Airway epithelial cell (primary cell): ENCODE results near the gene C1QTNF8. TPM values are rescaled to one million over a fixed set of nuclear protein-coding genes. Genes with fewer than 3 reads are reported as not detected.

Experiments used
- total RNA-seq: library from RNA; depleted of rRNA; stranded (reverse); fragments of >200 nt; gene quantifications from 2 replicates; pipeline ENCODE4 v1.2.3, GENCODE V29; 2015

The C1QTNF8 gene
- total RNA-seq = not detected in 2 replicates

GRCh38 chr16:1096169-1097082 lies at the start of gene C1QTNF8:
Gene C1QTNF8 (minus strand): TSS chr16:1096244. CDS start chr16:1094922, 1,322 bp downstream.

GRCh38 chr16:1072526-1073261 lies 23.4 kb downstream of the C1QTNF8 start, which contains the start of gene SSTR5:
Gene SSTR5 (plus strand): TSS chr16:1072747. CDS start chr16:1078869, 6,122 bp downstream.

Other genes starting within 250 kb of the C1QTNF8 start
- 3.9 and 8.5 TPM in 2 replicates for gene LMF1, start 125.3 kb downstream of the C1QTNF8 start, total RNA-seq
- gene SOX8, start 114.5 kb downstream of the C1QTNF8 start, total RNA-seq = not detected in 2 replicates
- not detected in 2 replicates for gene SSTR5, start 23.5 kb downstream of the C1QTNF8 start, total RNA-seq
- gene CACNA1H, start 56.9 kb upstream of the C1QTNF8 start, total RNA-seq = 0.07 and 0.37 TPM in 2 replicates
- not detected in 2 replicates for gene TPSG1, start 129.0 kb upstream of the C1QTNF8 start, total RNA-seq
- gene TPSB2, start 133.9 kb upstream of the C1QTNF8 start, total RNA-seq = not detected in 2 replicates
- gene TPSAB1, start 144.5 kb upstream of the C1QTNF8 start, total RNA-seq = not detected in 2 replicates
- gene TPSD1, start 159.8 kb upstream of the C1QTNF8 start, total RNA-seq = not detected in 2 replicates
- 68.8 and 72.0 TPM in 2 replicates for gene UBE2I, start 213.4 kb upstream of the C1QTNF8 start, total RNA-seq
- 0.21 TPM in 1 of 2 replicates, not detected in the other for gene BAIAP3, start 237.4 kb upstream of the C1QTNF8 start, total RNA-seq